ENCODE measurements around the gene TTLL1. TPM values are rescaled to one million over a fixed set of nuclear protein-coding genes. Genes with fewer than 3 reads are reported as not detected.
A peak's percentile ranks its signal among the peaks of the same experiment; 100 is the strongest.
"Not testable (repeated sequence)": the region's sequence is repeated elsewhere in the genome, so short reads cannot be mapped to it uniquely, and the experiment has no call there.

TTLL1 gene
- polyA plus RNA-seq, 1 donor: 11.0 TPM

DNA sequence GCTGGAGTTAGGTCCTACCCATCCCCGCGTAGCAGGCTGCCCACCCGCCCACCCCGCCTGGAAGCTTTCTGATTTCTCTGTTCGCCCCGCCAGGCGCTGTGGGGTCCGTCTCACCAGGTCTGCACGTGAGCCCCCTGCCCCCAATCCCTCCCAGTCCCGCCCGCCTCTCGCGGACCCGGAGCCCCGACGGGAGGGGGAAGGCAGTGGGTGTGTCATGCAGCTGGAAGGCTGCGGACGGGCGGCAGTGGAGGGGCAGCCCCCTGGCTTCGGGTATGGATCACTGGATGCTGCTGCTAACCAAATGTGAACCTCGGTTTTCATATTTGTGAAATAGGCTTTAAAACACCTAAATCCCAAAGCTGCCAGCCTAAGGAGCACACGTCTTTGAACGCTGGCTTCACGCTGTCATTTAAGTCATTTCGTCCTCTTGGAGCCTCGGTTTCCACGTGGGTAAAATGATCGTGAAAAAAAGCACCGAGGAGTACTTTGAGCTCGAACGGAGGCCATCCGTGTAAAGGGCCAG is 20.8 kb upstream of the TTLL1 start:
- no peak for DNase-seq

DNA sequence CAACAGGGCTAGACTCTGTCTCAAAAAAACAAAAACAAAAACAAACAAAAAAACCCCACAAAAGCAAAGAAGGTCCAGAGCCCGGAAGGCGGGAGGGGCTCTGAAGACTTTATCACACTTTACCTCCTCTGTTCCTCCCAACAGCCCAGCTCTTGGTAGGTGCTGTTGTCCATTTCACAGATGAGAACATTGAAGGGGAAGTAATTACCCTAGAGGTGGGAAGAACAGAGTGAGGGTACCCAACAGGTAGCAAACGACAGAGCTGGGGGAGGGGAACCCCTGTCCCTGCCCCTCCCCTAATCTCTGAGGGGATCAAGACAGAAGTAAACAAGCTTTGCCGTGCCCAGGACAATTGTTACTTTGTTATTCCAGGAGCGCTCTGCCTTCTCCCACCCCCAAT is 20.3 kb upstream of the TTLL1 start:
- no peak for DNase-seq

DNA sequence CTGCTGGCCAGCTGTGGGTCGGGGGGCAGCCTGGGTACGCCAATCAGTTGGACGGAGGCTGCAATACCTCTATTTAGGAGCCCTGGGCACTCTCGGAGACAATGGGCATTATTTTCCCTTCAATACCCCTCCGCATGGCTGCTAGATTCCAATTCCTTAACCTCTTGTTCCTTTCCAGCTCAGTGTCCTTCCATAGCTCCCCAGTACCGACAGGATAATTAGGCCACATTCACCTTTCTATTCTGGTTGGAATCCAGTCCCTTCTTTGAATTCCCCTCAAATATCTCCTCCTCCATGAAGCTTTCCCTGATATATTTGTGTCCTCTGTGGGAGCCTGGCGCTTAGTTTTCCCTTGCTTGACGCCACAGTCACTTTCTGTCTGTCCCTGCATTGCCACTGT is 17.1 kb upstream of the TTLL1 start:
- DNase-seq: no peak

DNA sequence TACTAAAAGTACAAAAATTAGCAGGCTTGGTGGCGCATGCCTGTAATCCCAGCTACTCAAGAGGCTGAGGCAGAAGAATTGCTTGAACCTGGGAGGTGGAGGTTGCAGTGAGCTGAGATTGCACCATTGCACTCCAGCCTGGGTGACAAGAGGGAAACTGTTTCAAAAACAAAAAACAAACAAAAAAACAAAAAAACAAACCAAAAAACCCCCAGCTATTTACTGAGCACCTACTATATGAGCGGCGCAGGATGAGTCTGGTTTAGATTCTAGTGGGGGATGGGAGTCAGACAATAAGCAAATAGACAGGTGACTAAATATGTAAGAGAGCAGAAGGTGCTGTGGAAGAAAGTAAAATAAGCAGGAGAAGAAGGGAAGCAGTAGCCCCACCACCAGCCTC is 15.8 kb upstream of the TTLL1 start:
- DNase-seq: not testable (repeated sequence)

DNA sequence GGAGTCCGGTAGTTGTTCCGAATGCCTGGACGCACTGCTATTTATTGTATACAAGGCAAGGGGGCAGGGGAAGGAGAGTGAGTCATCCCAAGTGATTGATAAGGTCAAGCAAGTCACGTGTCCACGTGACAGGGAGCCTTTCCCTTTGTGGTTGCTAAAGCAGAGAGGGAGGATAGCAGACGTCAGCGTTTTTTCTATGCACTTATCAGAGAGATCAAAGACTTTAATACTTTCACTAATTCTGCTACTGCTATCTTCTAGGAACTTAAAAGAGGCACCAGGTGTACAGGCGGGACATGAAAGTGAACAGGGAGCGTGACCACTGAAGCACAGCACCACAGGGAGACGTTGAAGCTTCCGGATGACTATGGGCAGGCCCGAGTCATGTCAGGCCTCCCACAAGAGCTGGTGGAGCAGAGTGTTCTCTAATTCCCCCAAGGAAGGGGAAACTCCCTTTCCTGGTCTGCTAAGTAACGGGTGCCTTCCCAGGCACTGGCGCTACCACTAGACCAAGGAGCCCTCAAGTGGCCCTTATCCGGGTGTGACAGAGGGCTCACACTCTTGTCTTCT is 14.9 kb upstream of the TTLL1 start:
- not testable (repeated sequence) for DNase-seq

DNA sequence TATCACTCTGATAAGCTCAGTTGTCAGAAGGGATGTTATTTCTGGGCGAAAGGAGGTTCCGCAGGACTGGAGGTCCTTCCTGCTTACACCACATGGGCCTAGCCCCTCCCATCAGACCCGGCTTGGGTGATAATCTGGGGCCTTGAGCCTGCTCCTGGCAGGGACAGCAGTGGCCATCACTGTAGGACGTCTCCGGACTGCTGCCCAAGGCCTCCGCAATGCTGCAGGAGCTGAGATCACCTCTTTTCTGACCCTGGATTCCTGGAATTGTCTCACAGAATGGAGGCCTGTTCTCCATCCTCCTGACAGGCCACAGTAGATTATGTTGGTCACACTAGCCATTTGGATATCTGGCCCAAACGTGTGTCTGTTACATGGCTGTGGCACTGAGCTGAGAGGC is 12.1 kb upstream of the TTLL1 start:
- DNase-seq: no peak

DNA sequence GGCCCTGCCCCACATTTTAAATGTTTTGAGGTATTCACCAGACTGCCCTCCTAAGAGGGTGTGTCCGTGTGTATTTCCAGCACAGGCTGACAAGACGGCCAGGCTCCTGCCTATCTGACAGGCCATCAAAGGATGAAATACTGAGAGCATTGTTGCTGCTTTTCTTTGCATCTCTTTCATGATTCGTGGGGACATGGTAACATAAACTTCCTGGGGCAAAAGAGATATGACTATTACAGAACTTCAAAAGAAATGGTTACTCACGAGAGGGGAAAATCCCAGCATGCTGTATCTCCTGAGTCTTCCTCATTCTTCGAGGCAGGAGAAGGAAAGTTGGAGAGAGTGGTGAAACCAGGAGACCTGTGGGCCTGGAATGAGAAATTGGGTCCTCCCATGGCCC is 11.0 kb upstream of the TTLL1 start:
- DNase-seq: no peak

DNA sequence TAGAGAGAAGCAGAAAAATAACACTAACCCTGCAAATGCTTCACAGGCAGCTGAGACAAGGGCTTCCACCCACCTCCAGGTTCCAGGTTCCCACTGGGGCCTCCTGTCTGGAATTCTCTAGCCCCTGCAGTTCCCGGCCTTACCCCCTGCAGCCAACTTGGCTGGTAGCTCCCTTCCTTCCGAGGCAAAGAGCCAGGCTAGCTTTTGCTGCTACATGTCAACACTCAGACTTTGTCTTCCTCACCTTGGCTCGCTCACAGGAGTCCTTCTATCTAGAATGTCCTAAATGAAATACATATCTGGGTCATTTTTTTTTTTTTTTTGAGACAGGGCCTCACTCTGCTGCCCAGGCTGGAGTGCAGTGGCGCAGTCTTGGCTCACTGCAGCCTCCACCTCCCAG is 9.9 kb upstream of the TTLL1 start:
- no peak for DNase-seq

DNA sequence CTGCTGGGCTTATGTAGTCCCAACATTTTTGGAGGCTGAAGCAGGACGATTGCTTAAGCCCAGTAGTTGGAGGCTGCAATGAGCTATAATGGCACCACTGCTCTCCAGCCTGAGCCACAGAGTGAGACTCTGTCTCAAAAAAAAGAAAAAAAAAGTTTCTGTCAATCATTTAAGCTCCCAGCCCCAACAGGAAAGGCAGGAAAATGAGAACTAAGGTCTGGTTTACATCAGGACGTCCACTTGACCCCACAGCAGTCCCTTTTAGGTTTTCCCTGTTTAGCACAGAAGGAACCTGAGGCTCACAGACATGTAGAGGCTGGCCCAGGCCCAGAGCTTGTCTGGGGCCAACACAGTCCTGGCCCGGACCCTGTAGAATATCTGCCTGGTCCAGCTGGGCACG is 9.2 kb upstream of the TTLL1 start:
- DNase-seq: no peak

DNA sequence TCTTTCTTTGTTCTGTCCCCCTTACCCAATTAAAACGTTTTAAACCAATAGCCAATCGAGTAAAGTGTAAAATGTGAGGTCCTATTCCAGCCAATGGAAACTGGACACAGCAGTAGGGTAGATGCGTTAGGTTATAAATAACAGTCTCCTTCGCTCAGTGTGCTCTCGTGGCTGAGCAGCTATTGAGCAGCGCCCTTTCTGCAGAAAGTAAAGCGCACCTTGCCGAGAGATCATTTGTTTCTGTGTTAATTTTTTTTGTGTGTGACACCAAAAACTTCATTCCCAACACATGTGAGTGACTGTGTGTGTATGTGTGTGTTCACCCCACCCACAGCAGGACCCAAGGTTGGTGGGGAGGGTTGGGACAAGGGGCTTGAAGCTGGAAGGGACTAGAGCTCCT is 7.2 kb upstream of the TTLL1 start:
- DNase-seq: no peak

DNA sequence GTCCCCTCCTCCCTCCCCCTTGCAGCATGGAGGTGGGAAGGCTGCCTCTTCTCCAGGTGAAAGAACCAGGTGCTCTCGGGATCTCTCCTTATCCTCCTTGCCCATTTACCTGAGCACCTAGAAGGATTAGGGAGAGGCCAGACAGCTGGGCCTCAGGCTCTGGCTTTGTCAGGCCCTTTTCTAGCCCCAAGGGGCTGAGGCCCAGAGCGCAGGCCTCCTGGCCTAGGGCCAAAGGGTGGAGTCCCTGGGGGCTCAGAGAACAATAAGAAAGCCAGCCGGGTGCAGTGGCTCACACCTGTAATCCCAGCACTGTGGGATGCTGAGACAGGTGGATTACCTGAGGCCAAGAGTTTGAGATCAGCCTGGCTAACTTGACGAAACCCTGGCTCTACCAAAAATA is 5.4 kb upstream of the TTLL1 start:
- DNase-seq: no peak

DNA sequence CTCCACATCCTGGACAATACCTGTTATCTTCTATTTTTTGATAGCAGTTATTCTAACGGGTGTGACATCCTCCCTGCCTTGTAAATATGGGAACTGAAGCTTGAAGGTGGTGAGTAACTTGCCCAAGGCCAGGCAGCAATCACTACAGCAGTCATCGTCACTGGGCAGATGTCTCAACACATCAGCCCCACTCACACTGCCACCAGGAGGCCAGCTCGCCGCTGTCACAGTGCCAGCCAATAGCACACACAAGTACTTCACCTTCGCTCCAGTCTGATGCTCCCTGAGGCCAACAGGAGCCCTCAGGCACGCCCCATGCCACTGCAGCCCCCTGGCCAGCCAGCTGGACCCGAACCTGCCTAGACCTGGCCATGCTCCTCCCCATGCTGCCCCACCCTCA is 4.9 kb upstream of the TTLL1 start:
- no peak for DNase-seq

DNA sequence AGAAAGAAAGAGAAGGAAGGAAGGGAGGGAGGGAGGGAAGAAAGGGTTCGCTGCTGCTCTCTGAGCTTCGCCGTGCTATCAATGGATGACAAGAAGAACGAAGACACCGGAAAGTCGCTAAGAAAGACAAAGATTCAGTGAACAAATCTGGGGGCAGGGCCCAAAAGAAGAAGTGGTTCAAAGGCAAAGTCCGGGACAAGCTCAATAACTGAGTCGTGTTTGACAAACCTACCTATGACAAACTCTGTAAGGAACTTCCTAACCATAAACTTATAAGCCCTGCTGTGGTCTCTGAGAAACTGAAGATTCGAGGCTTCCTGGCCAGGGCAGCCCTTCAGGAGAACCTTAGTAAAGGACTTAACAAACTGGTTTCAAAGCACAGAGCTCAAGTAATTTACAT is 2.9 kb upstream of the TTLL1 start:
- no peak for DNase-seq

DNA sequence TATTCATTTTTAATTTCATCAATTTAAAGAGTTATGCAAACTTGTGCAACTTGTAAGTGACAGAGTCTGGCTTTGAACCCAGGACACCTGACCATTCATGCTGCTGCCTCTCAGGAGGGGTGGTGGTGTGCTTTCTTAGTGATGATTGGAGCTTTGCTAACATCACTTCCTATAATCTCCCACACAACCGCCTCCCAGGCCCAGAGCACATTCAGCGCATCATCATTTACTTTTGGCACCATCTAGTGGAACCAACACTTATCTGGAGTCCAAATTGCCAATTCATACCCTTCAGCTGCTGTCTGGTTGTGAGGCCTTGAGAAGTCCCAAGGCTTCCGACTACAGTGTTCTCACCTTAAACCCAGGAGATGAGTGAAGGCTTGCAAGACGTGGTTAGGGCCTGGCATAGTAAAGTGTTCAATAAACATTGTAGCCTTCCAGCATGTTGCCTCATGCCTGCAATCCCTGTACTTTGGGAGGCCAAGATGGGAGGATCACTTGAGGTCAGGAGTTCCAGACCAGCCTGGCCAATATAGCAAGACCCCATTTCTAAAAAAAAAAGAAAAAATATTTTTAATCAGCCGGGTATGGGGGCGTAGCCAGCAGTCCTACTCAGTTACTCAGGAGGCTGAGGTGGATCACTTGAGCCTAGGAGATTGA is 1.1 kb upstream of the TTLL1 start:
- peak; percentile 56 for DNase-seq

DNA sequence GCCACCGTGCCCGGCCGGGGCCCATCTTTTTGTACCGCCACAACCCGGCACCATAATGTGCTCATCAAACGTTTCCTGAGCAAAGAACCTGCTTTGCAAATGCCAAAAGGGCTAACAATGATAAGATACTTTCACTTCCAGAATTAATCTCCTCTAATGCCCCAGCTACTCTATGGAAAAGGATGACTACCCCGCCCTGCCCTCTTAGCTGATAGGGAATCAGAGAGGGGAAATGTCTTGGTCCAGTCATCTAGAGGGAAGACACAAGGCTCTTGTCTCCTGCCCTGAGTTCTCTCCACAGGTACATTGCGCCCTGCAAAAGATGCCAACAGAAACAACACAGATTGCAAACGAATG is 586 bp downstream of the TTLL1 start:
- DNase-seq: peak; percentile 8

DNA sequence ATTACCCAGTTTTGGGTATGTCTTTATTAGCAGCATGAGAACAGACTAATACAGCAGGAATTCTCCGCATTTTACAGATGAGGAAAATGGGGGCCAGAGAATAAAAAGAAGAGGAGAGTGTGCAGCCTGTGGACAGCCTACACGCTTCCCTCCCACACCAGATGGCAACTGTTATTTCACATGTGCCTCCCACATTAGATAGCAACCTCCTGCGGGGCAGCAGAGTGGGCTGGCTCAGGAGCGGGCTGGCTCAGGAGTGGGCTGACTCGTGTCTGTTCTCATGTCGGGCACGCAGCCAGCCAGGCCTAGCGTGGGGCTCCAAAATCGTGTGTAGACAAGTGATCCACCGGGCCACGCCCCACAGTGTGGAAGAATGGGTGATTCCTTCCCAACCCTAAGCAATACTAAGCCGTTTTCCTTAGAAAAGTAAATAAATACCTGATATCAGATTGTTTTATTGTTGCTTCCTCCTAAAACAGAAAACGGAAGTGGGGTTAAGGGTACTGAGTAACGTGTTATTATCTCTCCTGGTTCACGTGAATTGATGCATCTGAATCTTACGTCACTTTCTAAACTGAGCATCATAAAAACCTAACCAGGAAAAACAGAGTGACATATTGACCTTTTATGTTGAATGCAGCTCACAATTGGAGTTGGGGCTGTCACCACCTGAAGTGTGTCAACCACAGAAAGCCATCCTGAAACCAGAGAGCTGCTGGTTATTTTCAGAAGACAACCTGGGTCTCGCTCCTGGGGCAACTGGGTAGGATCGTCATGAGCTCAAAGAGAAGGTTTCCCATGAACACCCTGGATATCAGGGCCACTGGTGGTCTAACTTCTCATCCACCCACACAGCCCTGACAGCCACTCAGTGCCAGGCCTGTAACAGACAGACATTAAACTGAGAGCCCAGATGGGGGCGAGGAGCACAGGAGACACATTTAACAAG is 3.3 kb downstream of the TTLL1 start:
- no peak for DNase-seq

DNA sequence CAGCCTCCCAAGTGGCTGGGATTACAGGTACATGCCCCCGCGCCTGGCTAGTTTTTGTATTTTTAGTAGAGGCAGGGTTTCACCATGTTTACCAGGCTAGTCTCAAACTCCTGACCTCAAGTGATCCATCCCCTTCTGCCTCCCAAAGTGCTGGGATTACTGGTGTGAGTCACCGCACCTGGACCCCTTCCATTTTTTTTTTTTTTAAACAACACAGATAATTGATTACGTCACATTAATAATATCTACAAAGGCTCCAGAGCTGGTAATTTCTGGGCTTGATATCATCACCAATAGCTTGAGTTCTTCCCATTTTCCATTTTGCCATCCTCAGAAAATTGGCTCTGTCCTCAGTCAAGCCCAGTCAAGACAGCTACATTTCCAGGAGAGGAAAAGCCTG is 7.2 kb downstream of the TTLL1 start:
- DNase-seq: no peak

DNA sequence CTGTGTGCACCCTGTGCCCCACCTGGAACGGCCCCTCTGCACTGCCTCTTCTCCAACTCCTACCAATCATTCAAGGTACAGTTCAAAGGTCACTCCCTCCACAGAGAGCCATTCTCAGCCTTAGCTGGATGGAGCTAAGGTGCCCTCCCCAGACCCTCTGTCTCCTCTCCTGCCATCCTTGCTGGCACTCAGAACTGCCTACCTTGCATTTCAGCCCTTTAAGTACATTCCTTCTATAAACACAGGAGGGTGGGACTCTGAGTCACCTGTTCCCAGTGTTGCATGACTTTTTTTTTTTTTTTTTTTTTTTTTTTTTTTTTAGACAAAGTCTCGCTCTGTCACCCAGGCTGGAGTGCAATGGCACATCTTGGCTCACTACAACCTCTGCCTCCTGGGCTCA is 8.6 kb downstream of the TTLL1 start:
- DNase-seq: no peak

DNA sequence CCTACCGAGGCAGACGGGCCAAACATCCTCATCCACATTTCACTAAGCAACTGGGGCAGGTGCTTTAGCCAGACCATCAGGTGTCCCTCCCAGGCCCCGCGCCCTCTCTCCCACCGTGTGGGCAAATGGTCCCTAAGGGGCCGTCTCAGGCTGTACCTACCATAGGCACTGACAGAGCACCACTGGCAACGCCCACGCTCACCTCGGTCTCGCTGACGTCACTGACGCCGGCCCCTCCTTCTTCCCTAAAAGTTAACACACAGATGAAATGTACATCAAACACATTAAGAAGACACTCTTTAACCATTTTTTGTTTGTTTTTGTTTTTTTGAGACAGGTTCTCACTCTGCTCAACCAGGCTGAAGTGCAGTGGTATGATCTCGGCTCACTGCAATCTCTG is 9.4 kb downstream of the TTLL1 start:
- no peak for DNase-seq

DNA sequence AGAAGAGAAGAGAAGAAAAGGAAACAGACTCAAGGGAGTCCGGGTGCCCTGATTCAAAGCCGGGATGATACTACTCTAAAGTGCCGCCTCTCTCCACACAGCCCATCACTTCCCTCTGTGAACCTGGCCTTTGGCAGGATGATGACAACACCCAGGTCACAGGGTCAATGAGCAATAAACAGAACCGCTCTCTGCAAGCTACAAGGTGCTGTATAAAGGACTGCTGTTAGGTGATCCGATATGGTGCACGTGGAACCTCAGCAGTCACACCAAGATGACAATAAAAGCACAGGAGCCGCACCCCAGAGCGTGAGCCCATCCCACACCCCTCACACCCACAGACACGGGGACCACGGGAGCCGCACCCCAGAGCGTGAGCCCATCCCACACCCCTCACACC is 10.7 kb downstream of the TTLL1 start:
- DNase-seq: no peak

DNA sequence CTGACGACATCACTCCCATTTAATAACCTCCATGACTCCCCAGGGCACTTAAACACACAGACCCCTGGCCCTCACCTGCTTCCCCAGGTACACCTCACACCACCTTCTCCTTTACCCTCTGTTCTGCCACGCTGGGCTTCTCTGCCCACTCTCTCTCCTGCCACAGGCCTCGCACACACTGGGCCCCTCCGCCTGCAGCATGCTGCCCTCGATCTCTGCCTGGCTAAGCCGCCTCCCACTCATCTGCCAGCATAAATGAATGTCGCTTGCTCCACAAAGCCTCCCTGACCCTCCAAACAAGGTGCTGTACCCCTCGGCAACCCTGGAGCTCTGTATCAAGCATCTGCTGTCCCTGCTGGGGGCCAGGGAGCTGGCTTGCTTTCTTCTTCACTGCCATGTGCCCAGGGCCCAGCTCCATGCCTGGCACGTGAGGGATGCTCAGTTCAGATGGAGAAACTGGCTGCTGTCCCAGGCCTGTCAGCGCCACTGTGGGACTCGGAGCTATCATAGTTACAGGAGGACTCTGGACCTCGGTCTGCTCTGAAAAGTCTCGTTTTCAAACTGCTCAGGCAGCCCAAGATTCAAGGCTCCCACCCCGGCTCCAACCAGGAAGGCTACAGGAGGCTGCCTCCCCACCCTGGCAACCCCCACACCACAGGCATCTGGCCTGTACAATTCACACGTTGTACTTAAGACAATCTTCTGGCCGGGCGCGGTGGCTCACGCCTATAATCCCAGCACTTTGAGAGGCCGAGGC is 11.9 kb downstream of the TTLL1 start:
- no peak for DNase-seq

DNA sequence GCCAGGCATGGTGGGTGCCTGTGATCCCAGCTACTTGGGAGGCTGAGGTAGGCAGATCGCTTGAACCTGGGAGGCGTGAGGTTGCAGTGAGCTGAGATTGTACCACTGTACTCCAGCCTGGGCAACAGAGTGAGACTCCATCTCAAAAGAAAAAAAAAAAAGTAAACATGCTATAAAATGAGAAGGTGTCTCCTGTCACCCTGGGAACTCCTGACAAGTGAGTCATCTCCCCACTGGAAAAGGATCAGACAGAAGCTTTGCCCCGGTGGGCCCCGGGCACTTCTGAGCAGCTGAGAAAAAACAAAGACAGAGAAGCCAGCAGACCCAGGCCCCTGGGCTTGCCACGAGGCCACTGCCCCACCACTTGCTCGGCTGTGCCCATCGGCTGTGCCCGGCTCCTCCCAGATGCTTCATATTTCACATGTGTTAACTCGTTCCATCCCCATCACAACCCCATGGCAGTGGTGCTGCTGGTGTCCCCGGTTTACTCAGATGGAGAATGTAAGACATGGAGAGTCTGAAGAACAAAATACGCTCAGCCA is 22.3 kb downstream of the TTLL1 start:
- no peak for DNase-seq

DNA sequence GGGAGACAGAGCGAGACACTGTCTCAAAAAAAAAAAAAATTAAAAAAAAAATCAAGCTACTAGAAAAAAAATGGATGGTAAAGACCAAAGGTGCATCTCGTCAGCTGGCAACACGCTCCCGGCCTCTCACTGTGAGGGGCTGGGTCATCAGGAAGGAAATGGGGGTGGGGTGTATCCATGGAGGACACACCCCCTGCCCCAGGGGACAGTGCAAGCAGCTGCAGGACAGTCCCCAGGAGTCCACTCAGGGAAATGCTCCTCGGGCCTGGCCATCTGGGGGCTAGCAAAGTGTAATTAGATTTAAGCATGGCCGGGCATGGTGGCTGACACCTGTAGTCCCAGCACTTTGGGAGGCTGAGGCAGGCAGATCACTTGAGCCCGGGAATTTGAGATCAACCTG is 23.1 kb downstream of the TTLL1 start:
- no peak for DNase-seq
